ENCODE results near the gene ANKRD53. TPM values are rescaled to one million over a fixed set of nuclear protein-coding genes. Genes with fewer than 3 reads are reported as not detected.
A peak's percentile ranks its signal among the peaks of the same experiment; 100 is the strongest.

ANKRD53 gene
- total RNA-seq, 4 donors from 2014 or later, result 2.9 to 5.5 TPM; not detected in 2

DNA sequence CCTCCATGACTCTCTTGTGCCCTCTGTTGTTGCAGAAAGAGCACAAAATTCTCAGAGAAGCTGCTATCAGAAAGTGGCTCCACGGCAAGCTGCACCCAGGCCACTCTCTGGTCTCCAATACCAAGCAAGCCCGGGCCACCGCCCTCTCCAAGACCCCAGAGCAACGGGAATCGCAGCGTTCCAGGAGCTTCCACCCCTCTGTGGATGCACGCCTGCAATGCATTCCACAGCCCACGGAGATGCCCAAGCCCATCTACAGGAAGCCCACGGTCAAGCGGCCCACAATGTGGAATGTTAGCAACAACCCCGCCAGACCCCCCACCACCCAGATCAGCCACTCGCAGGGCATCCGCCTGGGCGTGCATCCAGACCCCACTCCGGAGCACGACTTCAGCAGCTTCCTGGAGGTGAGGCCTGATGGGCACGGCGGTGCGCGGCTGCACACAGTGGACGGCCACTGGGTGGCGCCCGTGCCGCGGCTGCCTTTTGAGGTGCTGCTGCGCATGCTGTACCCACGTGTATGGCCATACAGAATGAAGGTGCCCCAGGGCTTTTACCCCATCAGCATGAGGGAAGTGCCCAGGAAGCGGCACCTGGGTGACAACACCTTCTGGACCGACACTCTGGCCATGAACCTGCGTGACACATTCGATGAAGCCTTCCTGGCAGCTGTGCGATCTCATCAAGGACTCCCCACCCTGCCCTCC, 6.3 kb downstream of the ANKRD53 start:
- peak; percentile 70 to 79 for DNase-seq (ENCODE audit: low spot score in 2 of 2)
- Histone ChIP-seq H3K9me3 (no peaks in the 10 kb centered on the region), H3K27me3 (no peaks in the 10 kb centered on the region), H3K36me3 (peaks cover 55% of the 10 kb centered on the region), H3K4me1 (peaks cover 23% of the 10 kb centered on the region), H3K4me3 (no peak overlapping the region), H3K27ac (no peak overlapping the region)
- TF ChIP-seq, protein P1, sequence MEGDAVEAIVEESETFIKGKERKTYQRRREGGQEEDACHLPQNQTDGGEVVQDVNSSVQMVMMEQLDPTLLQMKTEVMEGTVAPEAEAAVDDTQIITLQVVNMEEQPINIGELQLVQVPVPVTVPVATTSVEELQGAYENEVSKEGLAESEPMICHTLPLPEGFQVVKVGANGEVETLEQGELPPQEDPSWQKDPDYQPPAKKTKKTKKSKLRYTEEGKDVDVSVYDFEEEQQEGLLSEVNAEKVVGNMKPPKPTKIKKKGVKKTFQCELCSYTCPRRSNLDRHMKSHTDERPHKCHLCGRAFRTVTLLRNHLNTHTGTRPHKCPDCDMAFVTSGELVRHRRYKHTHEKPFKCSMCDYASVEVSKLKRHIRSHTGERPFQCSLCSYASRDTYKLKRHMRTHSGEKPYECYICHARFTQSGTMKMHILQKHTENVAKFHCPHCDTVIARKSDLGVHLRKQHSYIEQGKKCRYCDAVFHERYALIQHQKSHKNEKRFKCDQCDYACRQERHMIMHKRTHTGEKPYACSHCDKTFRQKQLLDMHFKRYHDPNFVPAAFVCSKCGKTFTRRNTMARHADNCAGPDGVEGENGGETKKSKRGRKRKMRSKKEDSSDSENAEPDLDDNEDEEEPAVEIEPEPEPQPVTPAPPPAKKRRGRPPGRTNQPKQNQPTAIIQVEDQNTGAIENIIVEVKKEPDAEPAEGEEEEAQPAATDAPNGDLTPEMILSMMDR (IDR thresholded peaks at IDR 0.05), result peak; percentile 54 to 81
- no peak for TF ChIP-seq EP300 (IDR thresholded peaks at IDR 0.05)
- 51% methylated on average over 8 of the region's 32 CpGs for WGBS

DNA sequence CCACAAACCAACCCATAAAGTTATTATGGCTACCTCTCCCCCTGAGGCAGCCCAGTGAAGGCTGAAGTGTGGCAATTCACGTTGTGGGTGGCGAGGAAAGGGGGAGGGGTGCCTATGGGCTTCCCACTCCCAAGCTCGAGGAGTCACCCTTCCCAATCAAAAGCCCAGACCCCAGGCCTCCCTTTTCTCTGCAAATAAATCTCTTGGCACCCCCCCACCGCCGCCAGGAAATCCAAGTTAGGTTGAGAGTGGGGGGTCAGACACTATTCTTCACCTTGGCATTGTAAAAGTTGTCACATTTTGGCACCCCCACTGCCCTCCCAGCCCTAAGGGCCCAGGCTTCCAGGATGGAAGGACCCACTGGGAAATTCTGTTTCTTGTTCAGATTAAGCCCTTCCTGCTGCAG, 6.9 kb downstream of the ANKRD53 start:
- no peak overlapping the region for H3K4me3 ChIP-seq
- H3K27me3 ChIP-seq, result no peaks in the 10 kb centered on the region
- no peaks in the 10 kb centered on the region for H3K9me3 ChIP-seq
- H3K27ac ChIP-seq, result no peak overlapping the region
- 82% methylated on average over 5 of the region's 5 CpGs for WGBS
- H3K36me3 ChIP-seq, result peaks cover 61% of the 10 kb centered on the region
- TF ChIP-seq, protein P1 (IDR thresholded peaks at IDR 0.05), result no peak
- TF ChIP-seq EP300 (IDR thresholded peaks at IDR 0.05), result no peak
- no peak for TF ChIP-seq POLR2AphosphoS5 (IDR thresholded peaks at IDR 0.05)
- no peak for TF ChIP-seq POLR2A (IDR thresholded peaks at IDR 0.05)
- peak; percentile 43 to 47 for DNase-seq (ENCODE audit: low spot score in 2 of 2)
- peaks cover 23% of the 10 kb centered on the region for H3K4me1 ChIP-seq

DNA sequence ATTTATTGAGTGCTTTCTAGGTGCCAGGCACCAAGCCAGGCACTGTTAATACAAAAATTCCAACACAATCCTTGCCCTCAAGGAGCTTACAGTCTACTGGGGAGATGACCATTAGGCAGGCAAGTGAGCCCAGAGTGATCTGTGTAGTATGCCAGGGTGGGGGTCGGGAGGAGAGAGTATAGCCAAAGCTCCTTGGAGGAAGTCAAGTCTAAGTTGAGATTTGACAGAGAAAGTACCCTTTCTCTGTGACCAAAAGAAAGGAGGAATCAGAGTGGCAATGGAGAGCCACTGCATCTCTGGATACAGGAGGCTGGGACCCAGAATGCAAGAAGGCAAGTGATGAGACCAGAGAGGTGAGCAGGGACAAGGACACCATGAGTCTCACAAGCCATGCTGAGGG, 7.5 kb downstream of the ANKRD53 start:
- TF ChIP-seq EP300 (IDR thresholded peaks at IDR 0.05), result no peak
- TF ChIP-seq POLR2A (IDR thresholded peaks at IDR 0.05), result no peak
- no peak for TF ChIP-seq POLR2AphosphoS5 (IDR thresholded peaks at IDR 0.05)
- TF ChIP-seq, protein P1 (IDR thresholded peaks at IDR 0.05), result no peak
- peaks cover 23% of the 10 kb centered on the region for H3K4me1 ChIP-seq
- H3K27ac ChIP-seq, result no peak overlapping the region
- no peaks in the 10 kb centered on the region for H3K9me3 ChIP-seq
- no peaks in the 10 kb centered on the region for H3K27me3 ChIP-seq
- 96% methylated on average over 1 of the region's 1 CpG for WGBS
- H3K4me3 ChIP-seq, result no peak overlapping the region
- DNase-seq (ENCODE audit: low spot score in 2 of 2), result peak in 1 of 2 donors; percentile 12
- peaks cover 68% of the 10 kb centered on the region for H3K36me3 ChIP-seq

DNA sequence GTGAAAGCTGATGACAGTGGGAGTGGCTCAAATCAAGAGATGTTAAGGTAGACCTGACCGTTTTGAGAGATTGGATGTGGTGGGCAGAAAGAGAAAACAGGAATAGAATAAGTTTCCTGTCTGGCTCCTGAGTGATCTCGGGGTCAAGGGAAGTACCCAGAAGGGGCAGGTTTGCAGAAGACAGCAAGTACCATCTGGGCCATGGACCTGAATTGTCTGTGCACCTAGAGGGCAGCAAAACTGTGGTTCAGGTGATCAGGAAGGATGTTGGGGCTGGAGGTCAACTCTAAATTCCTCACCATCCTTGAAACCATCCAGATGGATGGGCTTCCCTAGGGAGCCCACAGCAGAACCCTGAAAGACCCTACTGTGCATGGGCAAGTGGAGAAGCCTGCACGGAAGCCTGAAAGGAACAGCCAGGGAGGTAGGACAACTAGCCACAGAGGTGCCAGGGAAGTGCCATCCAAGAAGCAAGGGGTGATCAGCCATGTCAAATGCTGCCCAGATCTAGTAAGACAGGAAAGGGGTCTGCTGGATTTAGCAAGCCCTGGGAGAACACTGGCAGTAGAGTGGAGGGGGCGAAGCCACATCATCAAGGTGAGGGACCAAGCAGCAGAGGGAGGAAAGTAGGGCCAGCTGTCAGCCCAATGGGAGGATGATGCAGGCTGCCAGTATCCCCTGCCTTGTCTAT, 8.2 kb downstream of the ANKRD53 start:
- no peak overlapping the region for H3K4me3 ChIP-seq
- no peak for TF ChIP-seq EP300 (IDR thresholded peaks at IDR 0.05)
- TF ChIP-seq POLR2AphosphoS5 (IDR thresholded peaks at IDR 0.05), result no peak
- TF ChIP-seq POLR2A (IDR thresholded peaks at IDR 0.05), result no peak
- TF ChIP-seq, protein P1 (IDR thresholded peaks at IDR 0.05), result no peak
- peaks cover 28% of the 10 kb centered on the region for H3K4me1 ChIP-seq
- H3K27me3 ChIP-seq, result no peaks in the 10 kb centered on the region
- no peaks in the 10 kb centered on the region for H3K9me3 ChIP-seq
- WGBS, result 88% methylated on average over 4 of the region's 4 CpGs
- peaks cover 75% of the 10 kb centered on the region for H3K36me3 ChIP-seq
- no peak overlapping the region for H3K27ac ChIP-seq
- peak; percentile 28 to 43 for DNase-seq (ENCODE audit: low spot score in 2 of 2)

DNA sequence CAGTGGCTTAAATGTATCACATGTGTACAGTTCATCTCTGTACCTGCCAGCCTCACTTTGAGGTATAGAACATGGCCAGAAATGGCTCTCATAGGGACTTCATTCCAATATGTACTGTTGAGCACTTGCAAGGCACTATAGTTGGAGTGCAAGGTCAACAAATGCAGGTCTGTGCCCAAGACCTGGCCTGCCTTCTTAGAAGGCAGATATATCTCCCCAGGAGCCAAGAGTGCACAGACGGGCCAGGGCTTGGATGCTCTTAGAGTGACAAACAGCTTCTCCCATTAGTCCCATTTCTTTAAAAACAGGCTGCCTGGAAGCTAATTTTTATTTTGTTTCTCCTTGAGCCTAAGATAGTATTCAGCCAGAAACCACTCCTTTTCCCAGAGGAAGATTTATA, 9.0 kb downstream of the ANKRD53 start:
- H3K27ac ChIP-seq, result no peak overlapping the region

More for the DNA sequence above, 9.0 kb downstream of the ANKRD53 start:
- TF ChIP-seq EP300 (IDR thresholded peaks at IDR 0.05) (no peak), POLR2A (IDR thresholded peaks at IDR 0.05) (no peak), POLR2AphosphoS5 (IDR thresholded peaks at IDR 0.05) (no peak)
- TF ChIP-seq, protein P1 (IDR thresholded peaks at IDR 0.05), result no peak
- DNase-seq (ENCODE audit: low spot score in 2 of 2), result peak in 1 of 2 donors; percentile 29
- Histone ChIP-seq H3K4me3 (no peak overlapping the region), H3K36me3 (peaks cover 78% of the 10 kb centered on the region), H3K9me3 (no peaks in the 10 kb centered on the region), H3K27me3 (no peaks in the 10 kb centered on the region), H3K4me1 (peaks cover 34% of the 10 kb centered on the region)
- 53% methylated on average over 1 of the region's 1 CpG for WGBS
